Suppressor macrophage treated with lipopolysaccharide for 1 hour (primary cell): ENCODE data around the gene EXOC4.

Experiments used
- DNase-seq, 3 donors: peaks; one replicate each; pipeline ENCODE4 v3.0.0-alpha.2; 2020 to 2022

Gene EXOC4

DNA sequence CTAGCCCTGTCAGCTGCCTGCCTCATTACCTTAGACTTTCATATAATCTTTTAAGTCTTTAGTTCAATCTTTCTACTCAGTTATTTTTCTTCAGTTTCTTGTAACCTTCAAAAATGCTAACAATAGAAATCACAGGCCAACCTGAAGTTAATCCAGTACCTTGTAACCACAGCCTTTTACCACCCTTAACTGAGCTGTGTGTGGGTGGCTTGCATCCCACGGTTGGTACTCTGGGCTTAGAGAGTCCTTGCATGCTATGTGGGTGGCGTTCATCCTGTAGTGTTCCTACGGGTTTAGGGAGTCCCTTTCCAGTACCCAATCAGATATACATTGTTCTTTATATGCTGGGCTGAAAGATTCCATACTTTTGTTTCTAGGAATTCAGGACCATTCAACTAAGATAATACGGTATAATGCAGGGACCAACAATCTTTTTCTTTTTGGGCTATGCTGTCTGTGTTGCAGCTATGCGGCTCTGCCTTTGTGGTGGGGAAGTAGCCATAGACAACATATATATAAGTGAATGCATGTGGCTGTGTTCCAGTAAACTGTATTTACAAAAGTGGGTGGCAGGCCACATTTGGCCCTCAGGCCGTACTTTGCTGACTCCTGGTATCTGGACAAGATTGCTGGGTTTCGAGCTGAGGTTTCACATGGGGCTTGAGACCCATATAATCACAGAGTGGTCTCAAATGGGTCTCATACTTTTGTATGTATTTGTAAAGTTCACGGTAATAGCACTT is 593.5 kb downstream of the EXOC4 start:
- no peak for DNase-seq

DNA sequence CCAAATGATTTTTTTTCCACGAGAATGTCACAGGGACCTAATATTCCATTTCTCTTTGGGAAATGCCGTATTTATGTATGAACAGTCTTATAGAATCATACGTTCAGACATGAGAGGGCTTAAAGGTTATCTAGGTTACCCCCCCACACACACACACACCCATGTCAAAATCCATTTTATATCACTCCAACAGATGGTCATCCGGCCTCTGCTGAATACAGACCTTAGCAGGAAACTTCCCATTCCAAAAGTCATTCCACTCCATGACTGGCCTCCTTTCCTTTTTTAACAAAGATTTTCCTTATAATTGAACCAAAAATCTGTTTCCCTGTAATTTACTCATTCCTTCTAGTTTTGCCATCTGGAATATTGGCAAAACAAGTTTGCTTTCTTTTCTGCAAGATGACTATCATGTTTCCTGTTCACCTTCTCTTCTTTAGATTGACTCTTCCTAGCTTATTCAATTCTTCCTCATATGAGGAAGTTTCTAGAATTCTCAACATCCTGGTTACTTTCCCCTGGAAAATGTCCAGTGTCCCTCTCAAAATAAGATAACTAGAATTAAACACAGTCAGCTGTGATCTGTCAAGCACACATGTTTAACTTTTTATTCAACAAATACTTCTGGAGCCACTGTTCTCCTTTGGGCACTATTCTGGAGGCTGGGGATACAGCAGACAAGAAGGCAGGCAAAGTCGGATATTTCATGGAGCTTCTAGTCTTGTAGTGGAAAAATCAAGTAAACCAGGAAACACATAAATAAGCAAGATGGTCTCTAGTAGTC is 597.8 kb downstream of the EXOC4 start:
- DNase-seq: no peak

DNA sequence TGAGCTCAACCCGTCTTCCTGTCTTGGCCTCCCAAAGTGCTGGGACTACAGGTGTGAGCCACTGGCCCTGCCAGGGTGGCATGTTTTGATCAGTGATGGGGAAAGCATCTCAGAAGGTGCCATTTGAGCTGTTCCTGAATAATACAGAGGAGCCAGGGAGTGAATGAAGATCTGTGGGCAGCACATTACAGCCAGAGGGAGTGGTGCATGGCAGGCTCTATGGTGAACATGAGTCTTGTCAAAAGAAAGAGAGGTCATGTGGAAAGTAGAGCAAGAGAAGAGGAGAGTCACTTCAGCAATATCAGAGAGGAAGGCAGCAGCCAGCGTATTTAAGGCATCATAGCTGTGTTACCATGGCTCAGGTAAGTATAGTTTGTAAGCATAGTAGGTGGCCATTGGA is 598.5 kb downstream of the EXOC4 start:
- no peak for DNase-seq

DNA sequence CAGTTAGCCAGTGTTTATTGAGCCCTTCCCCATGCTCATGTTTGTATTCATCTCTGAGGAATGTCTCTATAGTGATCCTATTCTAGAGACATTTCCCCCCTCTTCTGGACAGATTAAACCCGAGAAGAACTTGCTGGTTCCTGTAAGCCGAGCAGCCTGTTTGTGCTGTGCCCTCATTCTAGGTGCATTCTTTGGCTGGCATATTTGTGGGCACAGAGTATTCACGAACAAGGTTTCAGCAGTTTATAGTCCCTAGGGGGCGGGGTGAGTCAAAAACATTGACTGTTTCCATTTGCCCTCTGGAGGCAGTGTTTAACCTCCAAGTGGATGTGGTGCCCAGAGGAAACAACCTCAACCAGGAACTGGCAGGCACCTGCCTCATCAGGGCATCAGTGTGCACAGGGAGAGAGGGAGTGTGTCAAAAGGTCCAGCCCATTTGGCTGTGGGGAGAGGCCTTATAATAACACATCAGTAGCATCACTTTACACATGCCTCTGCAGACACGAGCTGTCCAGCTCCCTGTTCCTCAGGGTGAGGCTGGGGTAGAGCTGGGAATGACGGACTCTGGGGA is 600.9 kb downstream of the EXOC4 start:
- peak in 2 of 3 donors; percentile 20 to 24 for DNase-seq

DNA sequence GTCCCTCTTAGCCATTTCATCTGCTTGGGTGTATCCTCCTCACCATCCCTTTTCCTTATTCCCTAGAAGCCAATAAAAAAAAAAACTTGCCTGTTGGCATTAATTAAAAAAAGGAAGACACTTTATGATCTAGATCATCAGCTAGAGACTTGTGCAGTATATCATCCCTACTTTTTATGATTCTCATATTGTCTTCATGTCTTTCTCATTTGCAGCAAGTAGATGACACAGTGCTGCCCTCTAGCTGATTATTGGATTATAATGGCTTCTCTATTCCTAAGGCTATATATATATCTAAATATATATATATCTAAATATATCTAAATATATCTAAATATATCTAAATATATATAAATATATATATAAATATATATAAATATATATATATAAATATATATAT is 601.9 kb downstream of the EXOC4 start:
- peak; percentile 36 to 45 (median 43) for DNase-seq

DNA sequence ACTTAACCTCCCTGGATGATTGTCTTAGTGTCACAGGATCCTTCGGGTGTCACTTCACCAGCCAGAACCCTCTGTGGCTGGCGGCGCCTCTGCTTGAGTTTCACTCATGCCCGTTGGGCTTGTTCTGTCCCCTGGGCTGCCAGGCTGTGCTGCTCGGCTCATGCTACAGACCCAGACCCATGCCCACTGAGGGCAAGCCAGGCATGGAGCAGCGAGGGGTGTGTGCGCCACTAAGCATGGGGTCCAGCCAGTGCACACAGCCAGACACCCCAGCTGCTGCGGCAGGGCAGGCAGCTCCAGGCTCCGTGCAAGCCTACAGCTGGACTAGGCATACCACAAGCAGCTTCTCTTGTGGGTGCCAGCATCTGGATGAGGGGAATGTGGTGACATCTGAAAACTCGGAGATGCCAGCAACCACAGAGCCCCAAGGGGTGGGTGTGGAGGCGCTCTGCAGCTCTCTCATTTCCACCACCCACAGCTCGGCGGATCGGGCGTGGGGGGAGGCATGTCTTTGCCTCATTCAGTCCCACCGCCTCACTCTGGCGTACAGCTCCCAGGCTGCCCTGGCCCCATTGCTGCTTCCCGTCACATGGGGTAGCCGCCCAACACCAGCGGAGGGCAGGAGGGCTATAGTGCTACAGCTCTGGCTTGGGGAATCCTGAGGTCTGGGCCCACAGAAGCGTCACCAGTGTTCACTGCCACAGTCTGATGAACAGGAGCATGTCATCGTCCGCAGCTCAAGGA is 604.7 kb downstream of the EXOC4 start:
- DNase-seq: no peak

DNA sequence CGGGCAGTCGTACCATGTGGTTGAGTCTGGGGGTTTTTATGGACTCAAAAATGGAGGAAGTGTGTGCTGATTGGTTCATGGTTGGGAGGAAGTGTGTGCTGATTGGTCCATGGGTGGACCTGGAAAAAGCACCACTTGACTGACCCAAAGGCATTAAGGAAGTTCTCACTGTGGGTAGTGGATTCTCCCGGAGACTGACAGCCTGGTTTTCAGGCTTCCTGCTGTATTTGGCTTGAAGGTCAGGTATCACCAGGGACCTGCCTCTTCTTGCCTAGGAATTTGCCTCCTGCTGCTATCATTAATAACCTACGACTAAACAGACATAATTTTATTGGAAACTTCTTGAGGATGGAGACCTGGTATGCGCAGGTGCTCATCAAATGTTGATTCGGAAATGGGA is 605.4 kb downstream of the EXOC4 start:
- no peak for DNase-seq

DNA sequence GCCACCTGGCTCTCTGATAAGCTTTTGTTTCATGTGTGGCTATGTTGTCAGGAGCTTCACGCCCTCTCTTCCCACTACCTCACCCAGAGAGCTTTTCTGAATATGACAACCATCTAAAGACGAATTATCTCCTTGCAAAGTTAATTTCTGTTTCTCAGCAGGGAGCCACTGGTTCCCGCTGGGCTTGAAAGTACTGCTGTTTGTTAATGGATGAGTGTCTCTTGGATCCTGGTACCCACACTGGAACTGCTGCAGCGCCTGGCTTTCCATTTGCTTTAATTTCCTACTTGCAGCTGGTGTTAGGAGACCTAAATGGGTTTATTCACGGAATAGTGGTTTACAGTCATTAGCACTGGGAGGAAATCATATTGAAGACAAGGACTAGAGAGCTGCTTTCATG is 606.4 kb downstream of the EXOC4 start:
- no peak for DNase-seq

DNA sequence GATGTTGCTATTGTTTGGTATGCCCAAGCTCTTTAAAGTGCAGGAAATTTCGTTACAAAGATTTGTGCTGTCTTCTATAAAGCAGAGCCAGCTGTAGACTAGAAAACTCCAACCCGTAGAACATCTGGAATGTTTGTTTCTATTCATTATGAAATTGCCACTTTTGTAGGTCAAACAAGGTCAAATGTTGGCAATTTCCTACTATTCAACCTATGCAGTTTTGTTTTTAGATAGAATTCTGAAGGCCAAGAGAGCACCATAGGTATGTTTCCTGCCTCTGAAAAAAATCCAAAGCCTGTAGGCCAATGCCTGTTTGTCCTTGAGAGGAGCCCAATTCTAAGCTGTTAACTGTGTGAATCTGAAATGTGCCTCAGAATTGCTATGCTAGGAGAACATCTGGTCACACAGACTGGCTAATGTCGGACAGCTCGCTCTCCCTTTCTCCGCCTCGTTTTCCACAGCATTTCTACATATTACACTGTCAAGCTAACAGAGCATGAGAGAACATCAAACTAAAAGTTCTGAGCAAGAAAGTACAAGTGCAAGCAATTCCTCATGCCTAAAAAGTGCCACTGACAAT is 607.1 kb downstream of the EXOC4 start:
- DNase-seq: no peak

DNA sequence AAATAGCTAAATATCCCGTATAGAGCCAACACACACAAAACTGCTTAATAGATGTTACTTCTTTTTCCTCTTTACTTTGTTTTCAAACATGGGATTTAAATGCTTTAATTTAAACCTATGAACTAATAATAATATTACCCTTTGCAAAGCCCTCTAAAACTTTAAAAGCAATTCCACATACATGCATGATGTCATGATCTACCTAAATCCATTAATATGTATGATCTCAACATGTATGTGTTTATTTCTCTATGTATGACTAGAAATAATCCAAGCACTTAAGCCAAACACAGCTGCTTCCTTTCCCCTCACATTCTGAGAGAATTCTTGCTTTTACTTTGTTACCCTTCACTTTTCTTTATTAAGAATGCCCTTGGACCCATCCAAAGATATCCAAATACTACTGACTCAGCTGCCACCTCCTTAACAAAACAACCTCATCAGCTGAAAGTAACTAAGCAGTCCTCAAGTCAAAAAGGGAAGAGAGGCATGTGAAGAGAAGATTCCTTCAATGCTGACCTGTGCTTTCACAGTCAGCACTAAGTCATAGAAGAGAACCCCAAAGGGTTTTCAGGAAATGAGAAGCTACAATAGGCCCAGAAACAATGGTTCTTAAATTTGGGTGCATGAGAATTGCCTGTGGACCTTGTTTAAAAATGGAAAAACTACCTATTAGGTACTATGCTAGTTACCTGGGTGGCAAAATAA is 607.9 kb downstream of the EXOC4 start:
- DNase-seq: peak; percentile 3 to 27 (median 22)

DNA sequence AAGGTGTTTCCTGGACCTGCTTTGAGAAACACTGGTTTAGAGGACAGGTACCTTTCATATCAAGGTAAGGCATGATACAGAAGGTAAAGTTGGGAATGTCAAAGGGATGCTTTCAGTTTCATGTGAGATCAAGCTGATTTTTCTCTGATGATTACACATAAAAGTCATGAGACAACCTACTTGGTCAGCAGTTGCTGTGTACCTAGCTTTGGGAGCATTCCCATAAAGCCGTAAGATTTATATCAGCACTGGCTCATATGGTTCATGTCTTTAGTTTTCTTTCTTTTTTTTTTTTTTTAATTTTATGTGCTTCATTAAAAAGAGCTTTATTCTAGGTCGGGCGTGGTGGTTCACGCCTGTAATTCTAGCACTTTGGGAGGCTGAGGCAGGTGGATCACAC is 609.0 kb downstream of the EXOC4 start:
- DNase-seq: no peak

DNA sequence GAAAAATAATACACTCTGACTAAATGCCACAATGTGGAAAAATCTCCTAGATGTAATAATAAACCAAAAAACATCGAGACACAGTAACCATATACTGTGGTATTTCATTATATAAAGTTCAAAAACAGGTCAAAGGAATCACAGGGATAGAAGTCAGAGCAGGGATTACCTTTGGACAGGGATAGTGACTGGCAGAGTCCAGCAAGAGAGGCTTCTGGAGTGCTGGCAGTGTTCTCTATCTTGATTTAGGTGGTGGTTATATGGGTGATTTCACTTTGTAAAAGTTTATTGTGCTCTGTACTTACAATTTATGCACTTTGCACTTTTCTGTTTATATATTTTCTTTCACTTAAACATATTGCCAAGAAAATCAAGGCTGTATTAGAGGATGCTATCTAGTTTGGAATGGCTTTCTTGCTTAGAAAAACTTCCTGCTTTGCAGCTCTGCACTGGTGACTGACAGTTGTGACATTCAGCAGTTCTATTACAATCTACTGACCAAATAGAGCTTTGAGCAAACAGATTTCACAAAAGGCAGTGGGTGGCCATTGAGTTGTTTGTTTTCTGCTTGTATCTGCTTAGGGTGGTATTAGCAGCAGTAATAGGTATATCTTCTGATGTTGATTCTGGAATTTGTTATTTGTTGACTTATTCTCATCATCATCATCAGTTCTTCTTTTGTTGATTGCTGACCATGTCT is 610.6 kb downstream of the EXOC4 start:
- peak in 1 of 3 donors; percentile 5 for DNase-seq

DNA sequence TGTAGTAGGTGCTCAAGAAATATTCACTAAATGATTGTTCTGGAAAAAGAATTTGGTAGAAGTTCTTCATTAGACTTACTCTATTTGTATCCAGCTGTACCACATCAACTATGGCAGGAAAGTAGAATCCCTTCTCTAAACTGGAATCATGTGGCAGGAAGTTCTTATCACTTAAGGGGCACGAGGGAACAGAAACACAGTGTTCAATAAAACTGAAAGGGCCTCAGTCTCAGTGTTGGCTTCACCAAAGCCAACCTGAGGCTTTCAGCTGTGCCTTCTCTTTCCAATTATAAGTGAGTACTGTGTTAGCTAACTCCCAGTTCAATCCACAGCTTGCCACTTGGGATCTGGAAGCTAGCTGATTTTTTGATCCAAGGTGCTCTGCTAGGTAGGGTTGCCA is 616.7 kb downstream of the EXOC4 start:
- no peak for DNase-seq

DNA sequence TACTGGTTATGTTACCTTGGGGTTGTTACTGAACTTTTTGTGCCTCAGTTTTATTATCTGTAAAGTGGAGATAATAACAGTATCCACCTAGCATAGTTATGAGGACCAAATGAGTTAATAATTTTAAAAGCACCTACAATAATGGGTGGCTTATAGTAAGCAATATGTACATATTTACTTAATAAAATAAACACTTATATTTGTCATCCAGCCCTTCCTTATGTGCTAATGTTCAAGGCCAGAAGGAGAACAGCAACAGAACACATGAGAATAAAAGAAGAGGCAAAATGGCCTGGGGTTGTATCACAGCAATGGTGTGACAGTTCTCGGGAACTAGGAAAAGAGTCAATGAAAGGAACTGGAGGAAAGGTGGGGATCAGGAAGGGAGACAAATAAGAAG is 618.9 kb downstream of the EXOC4 start:
- no peak for DNase-seq

DNA sequence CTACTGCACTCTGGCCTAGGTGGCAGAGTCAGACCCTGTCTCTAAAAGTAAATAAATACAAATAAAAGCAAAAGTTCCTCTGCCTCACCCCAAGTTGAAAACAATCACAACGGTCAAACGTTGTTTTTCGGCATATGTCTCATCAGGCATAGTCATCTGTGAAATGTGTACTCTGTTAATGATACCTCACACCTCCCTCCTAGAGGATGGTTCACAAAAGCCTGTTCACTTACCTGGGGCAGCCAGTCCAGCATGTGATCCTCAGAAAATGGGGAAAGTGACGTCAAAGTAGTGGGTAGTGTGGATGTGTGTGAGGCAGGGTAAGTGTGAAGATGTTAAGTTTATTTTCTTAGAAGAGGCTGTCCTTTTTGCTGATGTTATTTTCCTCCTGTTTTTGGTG is 620.3 kb downstream of the EXOC4 start:
- no peak for DNase-seq

DNA sequence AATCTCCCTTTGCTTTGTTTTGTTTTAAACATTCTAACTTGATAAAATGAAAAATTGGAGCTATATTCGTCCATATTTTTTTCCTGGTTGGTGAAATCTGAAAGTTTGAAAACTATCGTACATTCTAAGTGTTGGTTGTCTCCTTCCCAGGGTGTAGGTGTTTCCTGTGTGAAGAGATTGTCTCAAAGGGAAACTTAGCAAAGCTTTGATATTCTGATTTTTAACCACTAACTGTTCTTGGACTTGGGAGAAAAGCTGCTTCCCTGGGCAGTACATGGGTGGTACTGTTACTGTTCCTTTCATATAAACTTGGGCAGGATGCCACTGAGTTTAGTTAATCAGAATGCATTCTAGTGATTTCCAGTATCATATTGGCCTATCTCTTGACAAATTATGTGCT is 620.8 kb downstream of the EXOC4 start:
- no peak for DNase-seq

DNA sequence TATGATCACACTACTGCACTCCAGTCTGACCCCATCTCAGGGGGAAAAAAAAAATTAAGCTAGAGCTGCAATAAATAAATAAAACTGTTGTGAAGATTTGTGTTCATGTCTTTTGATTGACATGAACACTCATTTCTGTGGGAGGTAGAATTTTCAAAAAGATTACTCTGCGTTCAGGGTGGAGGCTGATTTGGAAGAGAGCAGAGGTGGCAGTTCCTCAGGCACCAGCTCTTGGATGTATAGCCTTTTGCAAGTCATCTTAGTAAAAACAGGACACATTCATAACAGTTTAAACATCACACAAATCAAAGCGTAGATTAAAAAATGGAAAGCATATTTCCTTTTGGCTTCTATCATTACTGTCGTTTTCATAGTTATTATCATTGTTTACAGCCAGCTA is 630.7 kb downstream of the EXOC4 start:
- DNase-seq: no peak

DNA sequence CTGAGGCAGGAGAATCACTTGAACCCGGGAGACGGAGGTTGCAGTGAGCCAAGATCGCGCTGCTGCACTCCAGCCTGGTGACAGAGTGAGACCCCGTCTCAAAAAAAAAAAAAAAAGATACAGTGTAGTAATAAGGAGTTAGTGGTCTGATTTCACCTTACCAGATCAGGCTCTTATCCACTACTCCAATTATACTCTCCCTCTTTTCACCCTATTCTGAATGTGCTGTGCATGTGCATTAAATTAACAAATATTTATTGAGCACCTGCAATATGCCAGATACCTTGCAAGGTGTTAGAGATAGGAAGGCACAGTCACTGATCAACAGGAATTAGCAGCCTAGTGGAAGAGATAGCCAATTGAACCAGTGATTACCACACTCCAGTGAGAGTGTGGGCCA is 632.3 kb downstream of the EXOC4 start:
- DNase-seq: no peak

DNA sequence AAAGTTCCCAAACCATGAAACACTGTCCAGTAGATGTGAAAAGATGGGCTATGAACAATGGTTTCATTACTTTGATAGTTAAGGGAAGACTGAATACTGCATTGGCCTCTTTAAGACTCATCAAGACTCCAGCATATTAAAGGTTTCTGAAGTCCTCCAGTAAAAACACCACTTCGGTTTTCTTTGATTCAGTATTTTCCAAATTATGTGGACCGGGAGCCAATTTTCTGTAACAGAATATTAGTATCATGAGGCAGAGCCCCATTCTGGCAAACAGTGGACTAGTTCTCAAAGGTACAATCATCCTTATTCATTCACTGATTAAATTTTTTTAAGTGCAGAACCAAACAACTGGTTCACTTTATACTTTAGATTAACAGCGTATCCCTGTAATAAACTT is 633.2 kb downstream of the EXOC4 start:
- no peak for DNase-seq

DNA sequence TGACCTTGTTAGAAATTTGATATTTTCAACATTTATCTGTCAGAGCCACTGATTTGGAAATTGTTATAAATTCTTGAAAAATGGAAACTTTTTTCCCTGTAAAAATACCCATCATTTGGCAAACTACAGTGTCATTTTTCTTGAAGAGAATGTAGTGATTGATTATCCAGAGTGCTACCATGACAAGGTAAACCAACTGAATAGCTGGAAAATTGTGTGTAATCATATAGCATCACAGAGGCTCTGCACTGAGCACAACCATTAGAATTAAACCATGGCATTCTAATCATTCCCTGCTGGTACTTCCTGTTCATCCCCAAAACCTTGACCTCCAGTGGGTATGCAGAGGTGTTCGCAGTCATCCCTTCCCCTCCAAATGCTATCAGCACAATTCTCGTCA is 633.9 kb downstream of the EXOC4 start:
- DNase-seq: no peak

DNA sequence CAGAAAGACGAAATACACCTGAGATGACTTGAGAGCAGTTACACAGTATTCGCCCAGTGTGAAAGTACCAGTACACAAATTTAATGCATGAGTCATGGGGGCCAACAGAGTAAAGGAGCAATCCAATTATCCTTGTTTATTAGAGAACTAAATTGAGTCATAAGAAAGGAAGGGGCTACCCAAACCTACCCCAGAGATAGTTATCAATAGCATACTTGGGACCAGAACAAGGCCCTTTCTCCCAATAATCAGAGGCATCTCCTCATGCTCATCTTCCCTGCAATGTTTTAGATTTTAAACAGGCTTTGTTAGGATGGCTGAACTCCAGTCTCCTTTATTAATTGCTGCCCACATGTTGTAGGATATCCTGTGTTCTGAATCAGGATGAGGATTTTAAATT is 634.6 kb downstream of the EXOC4 start:
- no peak for DNase-seq
